GM12878 (cell line): ENCODE results near the gene DPH7. TPM values are rescaled to one million over a fixed set of nuclear protein-coding genes. Genes with fewer than 3 reads are reported as not detected.

ENCODE experiments used
- ATAC-seq: fragments of 200-7000 bp; cut with Tn5 transposase; 3 replicates; pipeline ENCODE4 v1.9.1; 2020; ENCODE audit warnings: mild to moderate bottlenecking, moderate library complexity
- BruUV-seq: library from RNA; stranded (reverse); fragments of 400-500 nt; replicated peaks from 2 replicates; lab custom pipeline; 2021; lab: Mats Ljungman, UMichigan
- CTCF ChIA-PET: fragments of 300-600 bp; sonication (Branson Sonifier 250); formaldehyde crosslinking; extraction: SDS; loops from one replicate; lab custom pipeline; 2021; ENCODE audit warnings: inconsistent platforms; lab: Yijun Ruan, JAX
- POLR2A ChIA-PET: fragments of 350-600 bp; formaldehyde crosslinking; extraction: SDS; loops from one replicate; lab custom pipeline; 2021; ENCODE audit warnings: inconsistent platforms; lab: Charles Lee
- RAD21 ChIA-PET: fragments of 300-600 bp; sonication (Branson Sonifier 250); formaldehyde crosslinking; loops from one replicate; lab custom pipeline; 2023; ENCODE audit warnings: antibody characterized with exemption; ENCODE audit not compliant: unreplicated experiment; lab: Charles Lee
- SMC1A ChIA-PET: fragments of 300-600 bp; sonication (Branson Sonifier 250); formaldehyde crosslinking; loops from one replicate; lab custom pipeline; 2023; ENCODE audit not compliant: unreplicated experiment, uncharacterized antibody; lab: Charles Lee
- DNase-seq: peaks from one replicate; pipeline ENCODE4 v3.0.0-alpha.2; 2011; ENCODE audit warnings: low read depth, low spot score
- FAIRE-seq: peaks from 3 replicates; lab custom pipeline; 2011; peaks lifted over from hg19 to GRCh38; lab: Jason Lieb, UNC
- H2AFZ ChIP-seq: 2 replicates; pipeline ENCODE4 v1.6.0; 2011; ENCODE audit warnings: low read depth, low read length, control low read depth; ENCODE audit not compliant: control insufficient read depth
- H3K27ac ChIP-seq: 2 replicates; pipeline ENCODE4 v1.5.1; 2011; ENCODE audit warnings: control low read depth; ENCODE audit not compliant: control insufficient read depth, insufficient read depth
- H3K27me3 ChIP-seq, 2 experiments: replicated peaks in 1 of 2; 2 replicates each; pipeline versions ENCODE4 v1.6.0 to v1.6.1; 2011; ENCODE audit warnings: low read length in 1 of 2; ENCODE audit not compliant: control insufficient read depth in 2 of 2, insufficient read depth in 2 of 2
- H3K36me3 ChIP-seq, 2 experiments: 2 replicates each; pipeline ENCODE4 v1.5.1; 2011; ENCODE audit warnings: low read length in 1 of 2; ENCODE audit not compliant: control insufficient read depth in 2 of 2, insufficient read depth in 2 of 2
- H3K4me1 ChIP-seq: 2 replicates; pipeline ENCODE4 v1.6.1; 2011; ENCODE audit warnings: mild to moderate bottlenecking, low read length, moderate library complexity, mixed read lengths; ENCODE audit not compliant: control insufficient read depth, insufficient read depth
- H3K4me2 ChIP-seq: 2 replicates; pipeline ENCODE4 v1.6.0; 2011; ENCODE audit warnings: control low read depth; ENCODE audit not compliant: control insufficient read depth, insufficient read depth
- H3K4me3 ChIP-seq: fragments of 200-600 bp; sonication (generic); 2 replicates; pipeline ENCODE4 v1.5.1; 2016
- H3K79me2 ChIP-seq: 2 replicates; pipeline ENCODE4 v1.6.0; 2011; ENCODE audit warnings: low read length; ENCODE audit not compliant: control insufficient read depth, insufficient read depth
- H3K9ac ChIP-seq: 2 replicates; pipeline ENCODE4 v1.8.0; 2011; ENCODE audit warnings: low read length, control low read depth, mixed read lengths; ENCODE audit not compliant: control insufficient read depth, insufficient read depth
- H3K9me3 ChIP-seq: replicated peaks from 3 replicates; pipeline ENCODE4 v1.5.1; 2011; ENCODE audit warnings: mild to moderate bottlenecking, low read length; ENCODE audit not compliant: control insufficient read depth, insufficient read depth
- H4K20me1 ChIP-seq: 2 replicates; pipeline ENCODE4 v1.6.0; 2011; ENCODE audit not compliant: control insufficient read depth, insufficient read depth
- BRCA1 ChIP-seq: IDR thresholded peaks from 2 replicates; pipeline ENCODE4 v1.6.1; 2011; ENCODE audit warnings: low read depth, low read length, improper control_type of control experiment
- CBFB ChIP-seq: IDR thresholded peaks from 2 replicates; pipeline ENCODE4 v1.6.1; 2016; ENCODE audit warnings: antibody characterized with exemption, low read depth
- CEBPZ ChIP-seq: fragments of 150-350 bp; IDR thresholded peaks from 2 replicates; pipeline ENCODE4 v1.6.1; 2016; ENCODE audit warnings: low read depth, low read length
- CUX1 ChIP-seq: IDR thresholded peaks from 2 replicates; pipeline ENCODE4 v1.6.1; 2012; ENCODE audit warnings: improper control_type of control experiment, low read depth, low read length; ENCODE audit not compliant: insufficient replicate concordance
- IKZF2 ChIP-seq, 2 experiments: fragments of 450-650 bp; IDR thresholded peaks; 2 replicates each; pipeline ENCODE4 v1.6.1; 2017; ENCODE audit warnings: mild to moderate bottlenecking in 2 of 2, moderate library complexity in 2 of 2
- JUND ChIP-seq: IDR thresholded peaks from 2 replicates; pipeline ENCODE4 v1.6.1; 2012; ENCODE audit warnings: low read depth, mild to moderate bottlenecking, low read length, improper control_type of control experiment, moderate library complexity
- MEF2B ChIP-seq: fragments of 450-650 bp; IDR thresholded peaks from 2 replicates; pipeline ENCODE4 v1.6.1; 2018; ENCODE audit warnings: mild to moderate bottlenecking, moderate library complexity; ENCODE audit not compliant: partially characterized antibody, poor library complexity, severe bottlenecking
- NR2F1 ChIP-seq: fragments of 450-650 bp; conservative IDR thresholded peaks from 2 replicates; pipeline ENCODE4 v1.6.1; 2017; ENCODE audit warnings: mild to moderate bottlenecking
- RELA ChIP-seq: fragments of 450-650 bp; IDR thresholded peaks from 2 replicates; pipeline ENCODE4 v1.8.0; 2014; ENCODE audit warnings: borderline replicate concordance; ENCODE audit not compliant: partially characterized antibody
- TAF1 ChIP-seq: IDR thresholded peaks from 2 replicates; pipeline ENCODE4 v1.6.1; 2011; ENCODE audit warnings: mild to moderate bottlenecking, low read depth, low read length, borderline replicate concordance
- WGBS: methylation state at CpG from one replicate; pipeline ENCODE4 v1.1.6; 2016; ENCODE audit warnings: low lambda C conversion rate; ENCODE audit not compliant: insufficient replicate concordance, insufficient coverage; ENCODE audit errors: missing lambda C conversion rate; 5-methylcytosine and 5-hydroxymethylcytosine counted together
- in situ Hi-C: fragments of 300-500 bp; cut with MboI; formaldehyde crosslinking; loops from 9 replicates; pipeline ENCODE4 v1.14.3; 2018; ENCODE audit warnings: mixed read lengths
- intact Hi-C: fragments of 100-400 bp; cut with micrococcal nuclease; formaldehyde crosslinking; loops from one replicate; pipeline ENCODE4 v1.14.2; 2022; ENCODE audit not compliant: unreplicated experiment
- polyA plus RNA-seq, 11 experiments: library from polyadenylated mRNA; depleted of rRNA in 4 of 11; unstranded in 6 of 11; stranded (reverse) in 5 of 11; fragments of >200 nt; fragmentation: Nextera tagmentation in 4 of 11; fragmentation: Illumina TruSeq in 1 of 11; extraction: Ambion mirVana in 4 of 11; extraction: Trizol in 1 of 11; gene quantifications; 1 replicate in 1 of 11; 2 replicates in 10 of 11; pipeline versions ENCODE4 v1.2.1 to v1.2.3, GENCODE V29; 2011 to 2016; ENCODE audit warnings: inconsistent platforms in 2 of 11, missing spikeins in 2 of 11, low read depth in 1 of 11
- total RNA-seq, 4 experiments: library from RNA; depleted of rRNA in 3 of 4; stranded (reverse); fragments of >200 nt in 3 of 4; fragmentation: Illumina TruSeq in 1 of 4; extraction: Trizol in 1 of 4; gene quantifications; 2 replicates each; pipeline versions ENCODE4 v1.2.1 to v1.2.3, GENCODE V29; 2013 to 2021

The DPH7 gene
- total and polyA plus RNA-seq, 10 of the 15 experiments (the other 5 are each of a cell fraction or from before 2014, with no cell fraction given): 8.7 to 40.0 (median 28.1) TPM

GRCh38 chr9:137618105-137619067 lies 39.7 kb upstream of the DPH7 start, which contains the start of gene EHMT1:
TSS of gene EHMT1 (plus strand) at chr9:137619005. CDS start at chr9:137619029, 24 bp downstream.
- DNase-seq: peak; percentile 32
- WGBS: under 1% methylated on average over 73 of the region's 94 CpGs
- FAIRE-seq: no peak
- Histone ChIP-seq H3K27ac (peak within 1 kb of the TSS; percentile 96), H3K9me3 (no peaks in the 10 kb centered on the region), H3K4me3 (peak within 1 kb of the TSS; percentile 95), H3K79me2 (peaks cover 55% of the 10 kb centered on the region), H3K27me3 (no peaks in the 10 kb centered on the region), H4K20me1 (no peaks in the 10 kb centered on the region), H3K4me2 (peak within 1 kb of the TSS; percentile 92), H3K4me1 (peaks cover 12% of the 10 kb centered on the region), H3K9ac (peak within 1 kb of the TSS; percentile 96), H2AFZ (peak within 1 kb of the TSS; percentile 94), H3K36me3 (peaks cover 2 to 5% of the 10 kb centered on the region in 2 experiments; a peak in 3 of 4 replicates)
- intact Hi-C loops: loop anchor here (2.0 kb wide), 1 partner anchor 40 kb away; the partner anchor contains the start of gene DPH7
- peak; percentile 80 for ATAC-seq
- in situ Hi-C loops: no loop called here
- ChIA-PET RAD21 (interaction anchor here (0.6 to 1.2 kb wide), 5 partner anchors 10 to 28 kb away, joined by 3 read pairs; partner anchors contain the start of genes ARRDC1 and ZMYND19), POLR2A (interaction anchor here (0.6 to 1.6 kb wide), 4 partner anchors 10 to 123 kb away, joined by 3 to 10 read pairs (median 3); partner anchors contain the start of gene ARRDC1), SMC1A (interaction anchor here (1.0 to 1.1 kb wide), 2 partner anchors 10 to 139 kb away, joined by 3 to 5 read pairs; no protein-coding TSS in a partner anchor), CTCF (interaction anchor here (0.6 to 1.6 kb wide), 3 partner anchors 10 to 14 kb away, joined by 3 to 4 read pairs (median 3); no protein-coding TSS in a partner anchor)
- BruUV-seq: TSS peak; percentile 87
- TF ChIP-seq TAF1 (0 out of 2 replicates have a peak, but pooled peaks have one; percentile 50), CUX1 (no peak), NR2F1 (peak; percentile 99), IKZF2 (IDR thresholded peaks at IDR 0.05) (peak in 1 of 2 experiments; percentile 15; a peak in 1 of 4 replicates), CEBPZ (no peak), RELA (peak; percentile 55), CBFB (no peak), MEF2B (peak; percentile 34), BRCA1 (no peak), JUND (no peak)
